Ishikawa (cell line): ENCODE measurements around the gene SLC35E1.

Source experiments
- CEBPB ChIP-seq: IDR thresholded peaks from 2 replicates; pipeline ENCODE4 v1.6.1; 2012
- CREB1 ChIP-seq: IDR thresholded peaks from 2 replicates; pipeline ENCODE4 v1.6.1; 2012; ENCODE audit warnings: low read depth
- EGR1 ChIP-seq: IDR thresholded peaks from 2 replicates; pipeline ENCODE4 v1.6.1; 2012
- EP300 ChIP-seq: IDR thresholded peaks from 2 replicates; pipeline ENCODE4 v1.6.1; 2012; ENCODE audit warnings: borderline replicate concordance
- FOXM1 ChIP-seq: IDR thresholded peaks from 2 replicates; pipeline ENCODE4 v1.6.1; 2012; ENCODE audit warnings: low read depth, borderline replicate concordance
- MAX ChIP-seq: IDR thresholded peaks from 2 replicates; pipeline ENCODE4 v1.6.1; 2012
- NFIC ChIP-seq: IDR thresholded peaks from 2 replicates; pipeline ENCODE4 v1.6.1; 2012
- RAD21 ChIP-seq: IDR thresholded peaks from 2 replicates; pipeline ENCODE4 v1.6.1; 2012; ENCODE audit warnings: low read depth
- TAF1 ChIP-seq: IDR thresholded peaks from 2 replicates; pipeline ENCODE4 v1.6.1; 2012; ENCODE audit warnings: low read depth, mild to moderate bottlenecking
- TCF12 ChIP-seq: IDR thresholded peaks from 2 replicates; pipeline ENCODE4 v1.6.1; 2012; ENCODE audit warnings: low read depth
- YY1 ChIP-seq: IDR thresholded peaks from 2 replicates; pipeline ENCODE4 v1.6.1; 2012; ENCODE audit warnings: low read depth
- ZBTB7A ChIP-seq: IDR thresholded peaks from 2 replicates; pipeline ENCODE4 v1.6.1; 2012; ENCODE audit warnings: low read depth
- TF ChIP-seq, protein P1 (sequence below): IDR thresholded peaks from 2 replicates; pipeline ENCODE4 v1.6.1; 2012
- TF ChIP-seq, protein P2 (sequence below): IDR thresholded peaks from 2 replicates; pipeline ENCODE4 v1.6.1; 2012; ENCODE audit warnings: low read depth, mild to moderate bottlenecking

- TF ChIP-seq MAX, result no peak
- no peak for TF ChIP-seq EGR1
- no peak for TF ChIP-seq YY1
- no peak for TF ChIP-seq ZBTB7A
- TF ChIP-seq NFIC, result no peak
- no peak for TF ChIP-seq EP300
- TF ChIP-seq, protein P1, sequence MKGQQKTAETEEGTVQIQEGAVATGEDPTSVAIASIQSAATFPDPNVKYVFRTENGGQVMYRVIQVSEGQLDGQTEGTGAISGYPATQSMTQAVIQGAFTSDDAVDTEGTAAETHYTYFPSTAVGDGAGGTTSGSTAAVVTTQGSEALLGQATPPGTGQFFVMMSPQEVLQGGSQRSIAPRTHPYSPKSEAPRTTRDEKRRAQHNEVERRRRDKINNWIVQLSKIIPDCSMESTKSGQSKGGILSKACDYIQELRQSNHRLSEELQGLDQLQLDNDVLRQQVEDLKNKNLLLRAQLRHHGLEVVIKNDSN, result no peak
- TF ChIP-seq TCF12, result no peak
- TF ChIP-seq, protein P2, sequence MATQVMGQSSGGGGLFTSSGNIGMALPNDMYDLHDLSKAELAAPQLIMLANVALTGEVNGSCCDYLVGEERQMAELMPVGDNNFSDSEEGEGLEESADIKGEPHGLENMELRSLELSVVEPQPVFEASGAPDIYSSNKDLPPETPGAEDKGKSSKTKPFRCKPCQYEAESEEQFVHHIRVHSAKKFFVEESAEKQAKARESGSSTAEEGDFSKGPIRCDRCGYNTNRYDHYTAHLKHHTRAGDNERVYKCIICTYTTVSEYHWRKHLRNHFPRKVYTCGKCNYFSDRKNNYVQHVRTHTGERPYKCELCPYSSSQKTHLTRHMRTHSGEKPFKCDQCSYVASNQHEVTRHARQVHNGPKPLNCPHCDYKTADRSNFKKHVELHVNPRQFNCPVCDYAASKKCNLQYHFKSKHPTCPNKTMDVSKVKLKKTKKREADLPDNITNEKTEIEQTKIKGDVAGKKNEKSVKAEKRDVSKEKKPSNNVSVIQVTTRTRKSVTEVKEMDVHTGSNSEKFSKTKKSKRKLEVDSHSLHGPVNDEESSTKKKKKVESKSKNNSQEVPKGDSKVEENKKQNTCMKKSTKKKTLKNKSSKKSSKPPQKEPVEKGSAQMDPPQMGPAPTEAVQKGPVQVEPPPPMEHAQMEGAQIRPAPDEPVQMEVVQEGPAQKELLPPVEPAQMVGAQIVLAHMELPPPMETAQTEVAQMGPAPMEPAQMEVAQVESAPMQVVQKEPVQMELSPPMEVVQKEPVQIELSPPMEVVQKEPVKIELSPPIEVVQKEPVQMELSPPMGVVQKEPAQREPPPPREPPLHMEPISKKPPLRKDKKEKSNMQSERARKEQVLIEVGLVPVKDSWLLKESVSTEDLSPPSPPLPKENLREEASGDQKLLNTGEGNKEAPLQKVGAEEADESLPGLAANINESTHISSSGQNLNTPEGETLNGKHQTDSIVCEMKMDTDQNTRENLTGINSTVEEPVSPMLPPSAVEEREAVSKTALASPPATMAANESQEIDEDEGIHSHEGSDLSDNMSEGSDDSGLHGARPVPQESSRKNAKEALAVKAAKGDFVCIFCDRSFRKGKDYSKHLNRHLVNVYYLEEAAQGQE, result no peak
- TF ChIP-seq RAD21, result no peak
- TF ChIP-seq CEBPB, result no peak
- no peak for TF ChIP-seq TAF1
- TF ChIP-seq FOXM1, result no peak
- no peak for TF ChIP-seq CREB1
Measured at GRCh38 chr19:16608290-16608739, 36.1 kb upstream of the SLC35E1 start.
